Right renal pelvis (tissue), 4 donors: ENCODE measurements around the gene CFAP57. TPM values are rescaled to one million over a fixed set of nuclear protein-coding genes. Genes with fewer than 3 reads are reported as not detected.
"Not testable (repeated sequence)": the region's sequence is repeated elsewhere in the genome, so short reads cannot be mapped to it uniquely, and the experiment has no call there.

Source experiments
- DNase-seq, 4 donors: peaks; one replicate each; pipeline ENCODE4 v3.0.0-alpha.2; 2013; ENCODE audit warnings: low read depth in 4 of 4, low spot score in 3 of 4, missing footprints in 1 of 4
- polyA plus RNA-seq, 4 donors: library from polyadenylated mRNA; unstranded; fragments of 120-200 nt; gene quantifications; one replicate each; pipeline ENCODE4 v1.2.1, GENCODE V29; 2013; ENCODE audit not compliant: insufficient read length in 4 of 4

CFAP57 gene
- 1 to 10 TPM; 2.9 to 4.1 (median 3.6) TPM for polyA plus RNA-seq

- peak; percentile 94 to 95 (median 94) for DNase-seq
Measured at GRCh38 chr1:43171876-43172526, at the start of gene CFAP57, which contains the start of gene EBNA1BP2. CFAP57 (plus strand) TSS chr1:43172330; CDS start chr1:43172754, 424 bp downstream. EBNA1BP2 (minus strand) TSS chr1:43172290; CDS start chr1:43172118, 172 bp downstream.

DNA sequence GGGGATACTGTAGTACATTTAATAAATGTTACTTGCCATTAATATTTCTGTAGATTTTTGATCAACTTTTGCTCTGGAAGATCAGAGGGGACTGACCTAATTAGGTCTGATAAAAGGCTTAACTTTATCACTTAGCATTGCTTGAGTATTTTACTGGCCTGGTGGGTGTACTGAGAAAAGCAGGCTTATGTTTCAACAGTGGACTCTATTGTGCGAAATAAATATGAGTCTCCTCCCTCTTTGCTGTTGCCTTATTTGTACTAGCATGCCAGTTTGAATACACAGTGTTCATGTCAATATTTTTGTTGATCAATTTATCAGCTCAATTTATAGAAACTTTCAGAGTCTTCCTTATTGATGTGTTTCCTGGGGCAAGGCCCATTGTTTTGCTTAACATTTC lies 49.1 kb upstream of the CFAP57 start:
- no peak for DNase-seq

- no peak for DNase-seq
Measured at GRCh38 chr1:43128816-43129215, 43.3 kb upstream of the CFAP57 start.

GRCh38 chr1:43129426-43129825 lies 42.7 kb upstream of the CFAP57 start:
- DNase-seq, result no peak

- no peak for DNase-seq
Measured at GRCh38 chr1:43134068-43134467, 38.1 kb upstream of the CFAP57 start.

- no peak for DNase-seq
Measured at GRCh38 chr1:43134640-43135039, 37.5 kb upstream of the CFAP57 start.

GRCh38 chr1:43135857-43136781 lies 36.0 kb upstream of the CFAP57 start:
- DNase-seq, result no peak

- DNase-seq, result no peak
Measured at GRCh38 chr1:43137445-43138052, 34.6 kb upstream of the CFAP57 start.

DNA sequence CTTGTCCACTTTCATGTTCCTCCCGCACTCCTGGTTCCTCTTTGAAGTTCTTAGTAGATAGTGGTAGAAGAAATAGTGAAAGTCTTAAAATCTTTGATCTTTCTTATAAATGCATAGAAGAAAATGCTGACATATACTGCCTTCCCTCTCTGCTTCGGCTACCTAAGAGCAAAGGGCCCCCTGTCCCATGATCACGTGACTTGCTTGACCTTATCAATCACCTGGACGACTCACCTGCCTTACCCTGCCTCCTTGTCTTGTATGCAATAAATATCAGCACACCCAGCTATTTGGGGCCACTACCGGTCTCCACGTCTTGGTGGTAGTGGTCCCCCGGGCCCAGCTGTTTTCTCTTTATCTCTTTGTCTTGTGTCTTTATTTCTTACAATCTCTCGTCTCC lies 32.8 kb upstream of the CFAP57 start:
- not testable (repeated sequence) for DNase-seq

GRCh38 chr1:43140010-43140409 lies 32.1 kb upstream of the CFAP57 start:
- DNase-seq, result no peak

DNA sequence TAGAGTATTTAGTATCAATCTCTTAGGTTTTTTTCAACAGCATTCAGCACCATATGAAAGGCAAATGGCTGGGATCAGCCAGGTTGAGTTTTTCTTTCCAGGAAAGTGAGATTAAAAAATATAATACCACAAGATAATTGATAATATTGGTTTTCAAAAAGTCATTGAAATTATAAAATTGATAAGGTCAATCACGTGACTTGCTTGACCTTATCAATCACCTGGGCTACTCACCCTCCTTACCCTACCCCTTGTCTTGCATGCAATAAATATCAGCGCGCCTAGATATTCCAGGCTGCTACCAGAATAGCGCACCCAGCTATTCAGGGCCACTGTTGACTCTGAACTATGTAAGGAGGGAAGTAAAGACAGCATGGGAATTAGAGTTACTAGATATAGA lies 31.5 kb upstream of the CFAP57 start:
- DNase-seq, result no peak

- DNase-seq, result no peak
Measured at GRCh38 chr1:43143441-43143888, 28.7 kb upstream of the CFAP57 start.

- DNase-seq, result no peak
Measured at GRCh38 chr1:43144237-43144636, 27.9 kb upstream of the CFAP57 start.

GRCh38 chr1:43147625-43148327 lies 24.4 kb upstream of the CFAP57 start:
- DNase-seq, result peak; percentile 63 to 75 (median 70)

GRCh38 chr1:43149889-43150288 lies 22.2 kb upstream of the CFAP57 start:
- no peak for DNase-seq

DNA sequence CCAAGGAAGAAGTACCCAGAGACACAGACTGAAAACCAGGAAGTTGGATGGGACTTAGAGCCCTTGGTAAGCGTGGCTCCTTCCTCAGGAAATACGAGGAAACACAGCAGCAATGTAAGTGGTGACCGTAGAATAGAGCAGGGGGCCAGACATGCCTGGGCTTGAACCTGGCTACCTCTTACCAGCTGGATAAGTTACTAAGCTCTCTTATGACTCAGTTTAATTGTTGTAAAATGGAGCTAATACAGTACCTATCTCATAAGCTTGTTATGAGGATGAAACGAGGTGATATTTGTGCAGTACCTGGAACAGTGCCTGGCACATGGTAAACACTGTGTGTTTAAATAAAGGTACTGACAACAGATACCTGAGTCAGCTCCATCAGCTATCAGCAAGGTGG lies 19.3 kb upstream of the CFAP57 start:
- DNase-seq, result no peak

DNA sequence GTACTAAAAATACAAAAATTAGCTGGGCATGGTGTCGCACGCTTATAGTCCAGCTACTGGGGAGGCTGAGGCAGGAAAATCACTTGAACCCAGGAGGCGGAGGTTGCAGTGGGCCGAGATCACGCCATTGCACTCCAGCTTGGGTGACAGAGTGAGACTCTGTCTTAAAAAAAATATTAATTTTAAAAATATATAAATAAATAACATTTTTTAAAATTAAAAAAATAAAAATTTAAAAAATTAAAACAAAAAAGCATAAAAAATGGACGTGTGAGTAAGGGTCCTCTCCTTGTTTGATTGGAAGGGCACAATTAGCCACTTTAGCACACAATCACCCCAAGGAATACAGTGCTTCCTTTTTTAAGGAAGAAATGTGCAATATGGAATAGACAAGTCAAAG lies 18.7 kb upstream of the CFAP57 start:
- DNase-seq, result no peak

- DNase-seq, result no peak
Measured at GRCh38 chr1:43156026-43156425, 16.1 kb upstream of the CFAP57 start.

DNA sequence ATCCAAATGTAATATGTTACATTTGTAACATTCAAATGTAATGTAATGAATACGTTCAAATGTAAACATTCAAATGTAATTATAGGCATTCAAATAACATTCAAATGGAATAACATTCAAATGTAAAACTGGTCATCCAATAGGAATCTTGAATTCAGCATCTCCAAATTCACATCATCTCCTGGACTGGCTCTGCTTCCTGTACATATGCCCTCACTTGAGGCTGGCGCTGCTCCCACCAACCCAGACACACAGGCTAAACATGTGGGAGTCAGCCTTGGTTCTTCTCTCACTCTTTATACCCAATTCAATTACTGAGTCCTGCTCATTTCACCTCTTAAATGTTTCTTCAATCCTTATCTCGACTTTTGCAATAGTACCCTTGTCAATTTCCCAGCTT lies 7.0 kb upstream of the CFAP57 start:
- no peak for DNase-seq

DNA sequence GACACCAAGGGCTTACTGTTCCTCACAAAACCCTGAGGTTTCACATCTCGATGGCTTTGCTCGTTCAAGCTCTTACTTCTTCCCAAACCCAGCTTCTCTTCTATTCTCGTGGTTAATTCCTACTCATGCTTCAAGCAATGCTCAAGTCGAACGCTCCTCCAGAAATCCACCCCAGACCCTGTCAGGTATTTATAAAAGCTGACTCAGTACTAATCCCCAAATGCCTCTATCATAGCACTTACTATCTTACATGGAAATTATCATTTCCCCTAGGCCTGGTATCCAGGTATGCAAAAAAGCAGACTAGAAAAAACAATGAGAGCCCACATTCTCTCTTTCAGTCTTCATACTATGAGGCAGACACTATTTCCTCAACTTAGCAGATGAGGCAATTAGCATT lies 6.4 kb upstream of the CFAP57 start:
- DNase-seq, result no peak
